Glutamatergic neuron (in vitro differentiated cells): Measurements from ENCODE around the gene PERM1. TPM values are rescaled to one million over a fixed set of nuclear protein-coding genes. Genes with fewer than 3 reads are reported as not detected.

Source experiments
- DNase-seq: peaks from one replicate; pipeline ENCODE4 v3.0.0; 2022
- H3K27ac Mint-ChIP-seq: one replicate; pipeline ENCODE4 v1.8.0; 2020; ENCODE audit warnings: mild to moderate bottlenecking, mixed read lengths, inconsistent platforms; ENCODE audit not compliant: unreplicated experiment
- H3K27me3 Mint-ChIP-seq: one replicate; pipeline ENCODE4 v1.8.0; 2020; ENCODE audit warnings: mild to moderate bottlenecking, moderate library complexity, mixed read lengths, inconsistent platforms; ENCODE audit not compliant: unreplicated experiment
- H3K36me3 Mint-ChIP-seq: one replicate; pipeline ENCODE4 v1.8.0; 2020; ENCODE audit warnings: mild to moderate bottlenecking, mixed read lengths, inconsistent platforms; ENCODE audit not compliant: unreplicated experiment
- H3K4me1 Mint-ChIP-seq: one replicate; pipeline ENCODE4 v1.8.0; 2020; ENCODE audit warnings: mild to moderate bottlenecking, low read depth, mixed read lengths, inconsistent platforms; ENCODE audit not compliant: unreplicated experiment
- H3K4me3 Mint-ChIP-seq: one replicate; pipeline ENCODE4 v1.8.0; 2020; ENCODE audit warnings: mild to moderate bottlenecking, mixed read lengths, inconsistent platforms; ENCODE audit not compliant: unreplicated experiment
- H3K9me3 Mint-ChIP-seq: one replicate; pipeline ENCODE4 v1.8.0; 2020; ENCODE audit warnings: mild to moderate bottlenecking, moderate library complexity, mixed read lengths, inconsistent platforms; ENCODE audit not compliant: unreplicated experiment
- CTCF ChIP-seq: fragments of 200-600 bp; sonication (generic); IDR thresholded peaks from one replicate; pipeline ENCODE4 v1.5.0; 2021; ENCODE audit not compliant: partially characterized antibody, unreplicated experiment
- total RNA-seq: library from RNA; stranded (reverse); fragmentation: NEBNext Ultra II Directional; extraction: Animal tissue kit (Norgen Biotek cat#: 25700); gene quantifications from one replicate; pipeline ENCODE4 v1.2.1, GENCODE V29; 2021; ENCODE audit not compliant: unreplicated experiment

Gene PERM1
- total RNA-seq, 1 donor from 2014 or later: 0.32 TPM

GRCh38 chr1:982765-983436 lies 1.0 kb upstream of the PERM1 start:
- DNase-seq: no peak
- H3K27me3 Mint-ChIP-seq: peaks cover 5% of the 10 kb centered on the region
- H3K4me3 Mint-ChIP-seq: no peak overlapping the region
- H3K36me3 Mint-ChIP-seq: peaks cover 2% of the 10 kb centered on the region
- H3K27ac Mint-ChIP-seq: no peak overlapping the region
- H3K4me1 Mint-ChIP-seq: peaks cover 3% of the 10 kb centered on the region
- peaks cover 3% of the 10 kb centered on the region for H3K9me3 Mint-ChIP-seq
- no peak for TF ChIP-seq CTCF

GRCh38 chr1:981491-981954 lies 370 bp downstream of the PERM1 start:
- no peak for TF ChIP-seq CTCF
- Mint-ChIP-seq H3K27me3 (peaks cover 5% of the 10 kb centered on the region), H3K4me3 (no peak overlapping the region), H3K4me1 (peaks cover 3% of the 10 kb centered on the region), H3K36me3 (no peaks in the 10 kb centered on the region), H3K27ac (no peak overlapping the region), H3K9me3 (peaks cover 3% of the 10 kb centered on the region)
- no peak for DNase-seq

GRCh38 chr1:980602-981395 lies 1.1 kb downstream of the PERM1 start:
- no peak for DNase-seq
- Mint-ChIP-seq H3K36me3 (no peaks in the 10 kb centered on the region), H3K9me3 (peaks cover 3% of the 10 kb centered on the region), H3K4me3 (no peak overlapping the region), H3K27me3 (peaks cover 5% of the 10 kb centered on the region), H3K4me1 (peaks cover 3% of the 10 kb centered on the region), H3K27ac (no peak overlapping the region)
- TF ChIP-seq CTCF: no peak

- DNase-seq: no peak
- Mint-ChIP-seq H3K27ac (no peak overlapping the region), H3K4me1 (no peaks in the 10 kb centered on the region), H3K27me3 (peaks cover 7% of the 10 kb centered on the region), H3K9me3 (peaks cover 3% of the 10 kb centered on the region), H3K36me3 (no peaks in the 10 kb centered on the region), H3K4me3 (no peak overlapping the region)
- TF ChIP-seq CTCF: no peak
Measured at GRCh38 chr1:980137-980571, 1.7 kb downstream of the PERM1 start.

- Mint-ChIP-seq H3K27ac (no peak overlapping the region), H3K9me3 (peaks cover 3% of the 10 kb centered on the region), H3K36me3 (no peaks in the 10 kb centered on the region), H3K4me3 (no peak overlapping the region), H3K27me3 (peaks cover 10% of the 10 kb centered on the region), H3K4me1 (no peaks in the 10 kb centered on the region)
- no peak for TF ChIP-seq CTCF
- DNase-seq: no peak
Measured at GRCh38 chr1:979744-980072, 2.2 kb downstream of the PERM1 start.
